ENCODE data around the gene PCDHGA8. TPM values are rescaled to one million over a fixed set of nuclear protein-coding genes. Genes with fewer than 3 reads are reported as not detected.
A peak's percentile ranks its signal among the peaks of the same experiment; 100 is the strongest.
"Not testable (repeated sequence)": the region's sequence is repeated elsewhere in the genome, so short reads cannot be mapped to it uniquely, and the experiment has no call there.

Gene PCDHGA8
- total and polyA plus RNA-seq, 8 donors = 0.12 to 1.1 (median 0.84) TPM

GRCh38 chr5:141427783-141428426 lies 35.5 kb downstream of the PCDHGA8 start:
- Histone ChIP-seq H3K9me3 (peaks cover 0 to 44% (median 0%) of the 10 kb centered on the region in 4 donors), H3K36me3 (no peaks in the 10 kb centered on the region), H3K27me3 (no peaks in the 10 kb centered on the region), H3K4me3 (no peak overlapping the region), H3K27ac (no peak overlapping the region), H3K4me1 (no peaks in the 10 kb centered on the region)
- WGBS, 2 donors = 27 to 33% methylated on average over 53 of the region's 53 CpGs
- DNase-seq (peak in 1 of 6 donors; percentile 44), FAIRE-seq (no peak), ATAC-seq (no peak)
- TF ChIP-seq CTCF (IDR thresholded peaks at IDR 0.05) = no peak
- intact Hi-C loops (cut with DNase I) = loop anchor here in 1 of 3 donors (10.0 kb wide), 1 partner anchor 63 kb away; the partner anchor contains the start of gene PCDHGA5

- peak in 3 of 4 donors; percentile 55 to 84 (median 74) for ATAC-seq
- no peak for DNase-seq
- peaks cover 0 to 33% (median 0%) of the 10 kb centered on the region in 4 donors for H3K9me3 ChIP-seq
- no peaks in the 10 kb centered on the region for H3K27me3 ChIP-seq
- H3K36me3 ChIP-seq = no peaks in the 10 kb centered on the region
- H3K27ac ChIP-seq = no peak within 1 kb of the TSS
- no peak for TF ChIP-seq CTCF (IDR thresholded peaks at IDR 0.05)
- WGBS, 2 donors = 10% methylated on average over 33 of the region's 33 CpGs
- no peaks in the 10 kb centered on the region for H3K4me1 ChIP-seq
- intact Hi-C loops (cut with DNase I) = no loop called here
- no peak for FAIRE-seq
- peak within 1 kb of the TSS in 1 of 4 donors; percentile 13 for H3K4me3 ChIP-seq
These were observed 38.1 kb downstream of the PCDHGA8 start, which contains the start of gene PCDHGA12 for GRCh38 chr5:141430332-141431113. PCDHGA12 (plus strand) TSS chr5:141430507; CDS start chr5:141430760, 253 bp downstream.

- 10% methylated on average over 37 of the region's 37 CpGs for WGBS, 2 donors
- no peak for TF ChIP-seq CTCF (IDR thresholded peaks at IDR 0.05)
- intact Hi-C loops (cut with DNase I) = no loop called here
- ATAC-seq = peak in 2 of 4 donors; percentile 24 to 60
- no peak overlapping the region for H3K27ac ChIP-seq
- H3K36me3 ChIP-seq = no peaks in the 10 kb centered on the region
- H3K9me3 ChIP-seq = peaks cover 0 to 27% (median 0%) of the 10 kb centered on the region in 4 donors
- no peaks in the 10 kb centered on the region for H3K27me3 ChIP-seq
- peak overlapping the region in 1 of 4 donors; percentile 13 for H3K4me3 ChIP-seq
- FAIRE-seq = no peak
- no peaks in the 10 kb centered on the region for H3K4me1 ChIP-seq
- DNase-seq = peak in 1 of 6 donors; percentile 40
These were observed 38.9 kb downstream of the PCDHGA8 start for GRCh38 chr5:141431286-141431685.

DNA sequence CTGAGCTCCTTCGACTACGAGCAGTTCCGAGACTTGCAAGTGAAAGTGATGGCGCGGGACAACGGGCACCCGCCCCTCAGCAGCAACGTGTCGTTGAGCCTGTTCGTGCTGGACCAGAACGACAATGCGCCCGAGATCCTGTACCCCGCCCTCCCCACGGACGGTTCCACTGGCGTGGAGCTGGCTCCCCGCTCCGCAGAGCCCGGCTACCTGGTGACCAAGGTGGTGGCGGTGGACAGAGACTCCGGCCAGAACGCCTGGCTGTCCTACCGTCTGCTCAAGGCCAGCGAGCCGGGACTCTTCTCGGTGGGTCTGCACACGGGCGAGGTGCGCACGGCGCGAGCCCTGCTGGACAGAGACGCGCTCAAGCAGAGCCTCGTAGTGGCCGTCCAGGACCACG lies 39.9 kb downstream of the PCDHGA8 start:
- H3K27ac ChIP-seq; intact Hi-C loops (cut with DNase I); H3K4me1 ChIP-seq; H3K4me3 ChIP-seq; ATAC-seq; FAIRE-seq; H3K27me3 ChIP-seq; H3K36me3 ChIP-seq: not testable (repeated sequence)
- WGBS, 2 donors = 19 to 22% methylated on average over 18 to 38 of the region's 38 CpGs
- peaks cover 0 to 26% (median 0%) of the 10 kb centered on the region in 4 donors for H3K9me3 ChIP-seq
- peak in 1 of 6 donors; percentile 32 for DNase-seq

- peak in 1 of 6 donors; percentile 20 for DNase-seq
These were observed 40.3 kb downstream of the PCDHGA8 start for GRCh38 chr5:141432726-141433125.

More at GRCh38 chr5:141432726-141433125, 40.3 kb downstream of the PCDHGA8 start:
- intact Hi-C loops (cut with DNase I); H3K4me1 ChIP-seq; FAIRE-seq; ATAC-seq; H3K27me3 ChIP-seq; H3K36me3 ChIP-seq; H3K4me3 ChIP-seq; H3K27ac ChIP-seq: not testable (repeated sequence)
- 16 to 17% methylated on average over 24 to 29 of the region's 29 CpGs for WGBS, 2 donors
- peaks cover 0 to 22% (median 0%) of the 10 kb centered on the region in 4 donors for H3K9me3 ChIP-seq

Data from pancreas (tissue), 10 donors.